Measurements from ENCODE around the gene SUN2. TPM values are rescaled to one million over a fixed set of nuclear protein-coding genes. Genes with fewer than 3 reads are reported as not detected.

The SUN2 gene
- total RNA-seq, 2 experiments from 2014 or later, result 101 to 107 TPM

DNA sequence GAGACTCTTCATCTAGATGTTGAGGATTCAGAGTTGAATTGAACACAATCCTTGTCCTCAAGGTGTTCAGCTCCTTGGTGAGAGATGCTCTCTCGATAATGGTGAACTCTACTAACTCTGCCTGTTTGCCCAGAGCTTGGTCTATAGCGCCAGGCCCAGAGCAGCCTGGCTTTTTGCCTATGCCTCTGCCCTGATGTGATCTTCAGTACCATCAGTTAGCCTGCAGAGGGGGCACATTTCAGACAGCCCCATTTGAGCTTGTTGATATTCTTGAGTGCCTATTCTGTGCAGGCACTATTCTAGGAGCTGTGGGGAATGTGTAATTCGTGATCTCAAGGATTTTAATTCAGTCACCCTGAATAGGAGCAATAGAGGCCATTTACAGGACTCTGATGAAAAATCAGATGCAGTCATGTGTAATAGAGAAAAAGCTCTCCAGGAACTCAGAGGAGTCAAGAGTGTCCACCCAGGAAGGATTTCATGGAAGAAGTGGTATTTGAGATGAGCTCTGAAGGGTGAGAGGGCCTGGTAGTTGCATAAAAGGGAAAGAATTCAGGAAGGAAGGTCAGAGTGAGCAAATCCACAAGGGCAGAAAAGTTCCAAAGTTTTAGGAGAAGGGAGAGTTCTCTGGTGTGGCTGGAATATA lies 30.7 kb downstream of the SUN2 start:
- DNase-seq, result peak; percentile 31
- TF ChIP-seq, protein P1, sequence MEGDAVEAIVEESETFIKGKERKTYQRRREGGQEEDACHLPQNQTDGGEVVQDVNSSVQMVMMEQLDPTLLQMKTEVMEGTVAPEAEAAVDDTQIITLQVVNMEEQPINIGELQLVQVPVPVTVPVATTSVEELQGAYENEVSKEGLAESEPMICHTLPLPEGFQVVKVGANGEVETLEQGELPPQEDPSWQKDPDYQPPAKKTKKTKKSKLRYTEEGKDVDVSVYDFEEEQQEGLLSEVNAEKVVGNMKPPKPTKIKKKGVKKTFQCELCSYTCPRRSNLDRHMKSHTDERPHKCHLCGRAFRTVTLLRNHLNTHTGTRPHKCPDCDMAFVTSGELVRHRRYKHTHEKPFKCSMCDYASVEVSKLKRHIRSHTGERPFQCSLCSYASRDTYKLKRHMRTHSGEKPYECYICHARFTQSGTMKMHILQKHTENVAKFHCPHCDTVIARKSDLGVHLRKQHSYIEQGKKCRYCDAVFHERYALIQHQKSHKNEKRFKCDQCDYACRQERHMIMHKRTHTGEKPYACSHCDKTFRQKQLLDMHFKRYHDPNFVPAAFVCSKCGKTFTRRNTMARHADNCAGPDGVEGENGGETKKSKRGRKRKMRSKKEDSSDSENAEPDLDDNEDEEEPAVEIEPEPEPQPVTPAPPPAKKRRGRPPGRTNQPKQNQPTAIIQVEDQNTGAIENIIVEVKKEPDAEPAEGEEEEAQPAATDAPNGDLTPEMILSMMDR (IDR thresholded peaks at IDR 0.05), result peak; percentile 43
- CTCF ChIA-PET, result interaction anchor here (0.6 to 9.7 kb wide), 21 partner anchors 10 to 145 kb away, joined by 3 to 73 read pairs (median 4); partner anchors contain the start of genes GTPBP1 and TOMM22
- no peaks in the 10 kb centered on the region for H3K27me3 Mint-ChIP-seq
- POLR2A ChIA-PET, result interaction anchor here (1.3 to 41.0 kb wide), 3 partner anchors 1 to 43 kb away, joined by 4 to 905 read pairs (median 905); partner anchors contain the start of genes GTPBP1, SUN2 and TOMM22
- H3K4me3 Mint-ChIP-seq, result no peak overlapping the region
- H3K9me3 Mint-ChIP-seq, result no peaks in the 10 kb centered on the region
- H3K36me3 Mint-ChIP-seq (ENCODE audit: low read depth), result peaks cover 56% of the 10 kb centered on the region
- ATAC-seq, result peak; percentile 87
- intact Hi-C loops (cut with micrococcal nuclease), result no loop called here
- H3K27ac Mint-ChIP-seq, result peak overlapping the region; percentile 7
- no peaks in the 10 kb centered on the region for H3K4me1 Mint-ChIP-seq (ENCODE audit: low read depth)

DNA sequence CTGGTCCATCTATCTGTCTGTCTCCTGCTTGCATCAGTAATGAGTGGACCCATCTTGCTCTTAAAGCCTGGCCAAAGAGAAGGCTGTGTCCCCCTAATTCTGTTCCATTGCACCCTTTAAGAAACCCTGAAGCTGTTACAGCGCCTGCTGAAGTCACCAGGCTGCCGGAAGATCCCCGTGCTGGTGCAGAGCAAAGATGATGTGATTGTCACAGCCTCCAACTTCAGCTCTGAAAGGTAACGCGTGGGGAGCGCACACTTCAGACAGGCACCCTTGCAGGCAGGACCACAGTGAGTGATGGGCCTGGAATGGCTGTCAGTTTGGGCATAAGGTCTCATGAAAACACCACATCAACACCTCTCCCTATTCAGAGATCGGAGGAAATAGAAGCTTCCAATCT lies 31.6 kb downstream of the SUN2 start:
- H3K9me3 Mint-ChIP-seq, result no peaks in the 10 kb centered on the region
- no peak overlapping the region for H3K4me3 Mint-ChIP-seq
- TF ChIP-seq, protein P1 (IDR thresholded peaks at IDR 0.05), result no peak
- intact Hi-C loops (cut with micrococcal nuclease), result no loop called here
- no peak for ATAC-seq
- H3K4me1 Mint-ChIP-seq (ENCODE audit: low read depth), result no peaks in the 10 kb centered on the region
- peak overlapping the region; percentile 18 for H3K27ac Mint-ChIP-seq
- H3K27me3 Mint-ChIP-seq, result no peaks in the 10 kb centered on the region
- no peak for DNase-seq
- peaks cover 54% of the 10 kb centered on the region for H3K36me3 Mint-ChIP-seq (ENCODE audit: low read depth)
- POLR2A ChIA-PET, result interaction anchor here (1.3 to 41.0 kb wide), 3 partner anchors 0 to 42 kb away, joined by 4 to 905 read pairs (median 905); partner anchors contain the start of genes GTPBP1, SUN2 and TOMM22
- CTCF ChIA-PET, result interaction anchor here (0.7 to 9.7 kb wide), 17 partner anchors 9 to 279 kb away, joined by 3 to 73 read pairs (median 4); partner anchors contain the start of gene GTPBP1

DNA sequence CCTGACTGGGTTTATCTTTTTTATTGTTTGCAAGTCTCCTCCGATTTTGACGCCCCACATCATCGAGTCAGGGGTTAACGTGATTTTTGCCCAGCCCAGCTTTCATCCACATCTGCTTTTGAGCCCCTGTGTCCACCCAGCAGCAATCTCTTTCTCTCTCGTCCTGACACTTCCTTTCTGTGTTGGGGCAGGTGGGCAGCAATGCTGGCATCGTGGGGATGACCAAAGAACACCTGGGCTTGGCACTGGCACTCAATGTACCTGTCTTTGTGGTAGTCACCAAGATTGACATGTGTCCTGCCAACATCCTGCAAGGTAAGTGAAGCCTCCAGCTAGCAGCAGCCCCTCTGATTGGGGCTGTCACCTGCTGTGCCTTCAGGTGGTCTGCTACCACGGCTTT lies 34.2 kb downstream of the SUN2 start:
- H3K9me3 Mint-ChIP-seq, result no peaks in the 10 kb centered on the region
- intact Hi-C loops (cut with micrococcal nuclease), result no loop called here
- no peak overlapping the region for H3K27ac Mint-ChIP-seq
- peaks cover 2% of the 10 kb centered on the region for H3K4me1 Mint-ChIP-seq (ENCODE audit: low read depth)
- no peaks in the 10 kb centered on the region for H3K27me3 Mint-ChIP-seq
- no peak overlapping the region for H3K4me3 Mint-ChIP-seq
- ChIA-PET CTCF (interaction anchor here (0.9 to 9.7 kb wide), 2 partner anchors 13 to 47 kb away, joined by 3 to 73 read pairs; no protein-coding TSS in a partner anchor), POLR2A (interaction anchor here (40.0 to 41.0 kb wide), 2 partner anchors 2 to 20 kb away, joined by 905 read pairs; partner anchors contain the start of genes GTPBP1 and SUN2)
- peaks cover 52% of the 10 kb centered on the region for H3K36me3 Mint-ChIP-seq (ENCODE audit: low read depth)
- no peak for DNase-seq
- ATAC-seq, result no peak
- TF ChIP-seq, protein P1 (IDR thresholded peaks at IDR 0.05), result no peak

DNA sequence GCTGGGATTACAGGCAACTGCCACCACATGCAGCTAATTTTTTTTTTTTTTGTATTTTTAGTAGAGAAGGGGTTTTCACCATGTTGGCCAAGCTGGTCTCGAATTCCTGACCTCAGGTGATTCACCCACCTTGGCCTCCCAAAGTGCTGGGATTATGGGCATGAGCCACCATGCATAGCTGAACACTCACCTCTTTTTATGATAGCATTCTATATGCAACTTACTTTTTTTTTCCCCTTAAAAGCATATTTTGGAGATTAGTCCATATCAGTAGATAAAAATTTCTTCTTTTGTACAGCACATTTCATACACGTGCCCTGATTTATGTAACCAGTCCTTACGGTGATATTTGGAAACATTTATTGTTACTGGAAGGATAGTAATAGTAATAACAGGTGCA lies 35.4 kb downstream of the SUN2 start:
- no peak overlapping the region for H3K4me3 Mint-ChIP-seq
- intact Hi-C loops (cut with micrococcal nuclease), result no loop called here
- H3K36me3 Mint-ChIP-seq (ENCODE audit: low read depth), result peaks cover 45% of the 10 kb centered on the region
- ChIA-PET POLR2A (interaction anchor here (1.3 to 41.0 kb wide), 2 partner anchors 13 to 21 kb away, joined by 5 to 905 read pairs; partner anchors contain the start of gene SUN2), CTCF (interaction anchor here (9.7 kb wide), 1 partner anchor 15 kb away, joined by 73 read pairs; no protein-coding TSS in a partner anchor)
- H3K9me3 Mint-ChIP-seq, result no peaks in the 10 kb centered on the region
- H3K4me1 Mint-ChIP-seq (ENCODE audit: low read depth), result peaks cover 2% of the 10 kb centered on the region
- DNase-seq (no peak), ATAC-seq (no peak)
- no peak overlapping the region for H3K27ac Mint-ChIP-seq
- H3K27me3 Mint-ChIP-seq, result no peaks in the 10 kb centered on the region
- TF ChIP-seq, protein P1 (IDR thresholded peaks at IDR 0.05), result no peak

DNA sequence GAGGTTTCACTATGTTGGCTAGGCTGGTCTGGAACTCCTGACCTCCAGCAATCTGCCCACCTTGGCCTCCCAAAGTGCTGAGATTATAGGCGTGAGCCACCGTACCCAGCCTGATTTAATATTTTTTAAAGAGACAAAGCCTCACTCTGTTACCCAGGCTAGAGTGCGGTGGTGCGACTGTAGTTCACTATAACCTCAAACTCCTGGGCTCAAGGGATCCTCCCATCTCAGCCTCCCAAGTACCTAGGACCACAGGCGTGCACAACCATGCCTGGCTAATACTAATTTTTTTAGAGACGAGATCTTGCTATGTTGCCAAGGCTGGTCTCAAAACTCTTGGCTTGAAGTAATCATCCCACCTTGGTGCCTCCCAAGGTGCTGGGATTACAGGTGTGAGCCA lies 36.6 kb downstream of the SUN2 start:
- Mint-ChIP-seq H3K36me3 (ENCODE audit: low read depth) (peaks cover 35% of the 10 kb centered on the region), H3K9me3 (no peaks in the 10 kb centered on the region), H3K27ac (no peak overlapping the region), H3K27me3 (no peaks in the 10 kb centered on the region), H3K4me3 (no peak overlapping the region), H3K4me1 (ENCODE audit: low read depth) (peaks cover 6% of the 10 kb centered on the region)
- TF ChIP-seq, protein P1 (IDR thresholded peaks at IDR 0.05), result no peak
- ATAC-seq (no peak), DNase-seq (no peak)
- CTCF ChIA-PET, result interaction anchor here (9.7 kb wide), 1 partner anchor 16 kb away, joined by 73 read pairs; no protein-coding TSS in a partner anchor
- intact Hi-C loops (cut with micrococcal nuclease), result no loop called here
- POLR2A ChIA-PET, result interaction anchor here (1.3 to 41.0 kb wide), 2 partner anchors 12 to 23 kb away, joined by 5 to 905 read pairs; partner anchors contain the start of gene SUN2

Data from activated CD8-positive, alpha-beta T cell treated with anti-CD3 and anti-CD28 coated beads for 36 hours (primary cell).